ENCODE results near the gene HSD17B8. TPM values are rescaled to one million over a fixed set of nuclear protein-coding genes. Genes with fewer than 3 reads are reported as not detected.

The HSD17B8 gene
- polyA plus RNA-seq, 1 donor (not counting 4 experiments of a cell fraction or from before 2014, with no cell fraction given), result 18.6 TPM

- Histone ChIP-seq H3K27ac (ENCODE audit: control insufficient read depth, insufficient read depth, low read length) (no peak overlapping the region), H4K20me1 (ENCODE audit: control insufficient read depth, extremely low read depth, insufficient read depth, low read length) (no peaks in the 10 kb centered on the region), H2AFZ (ENCODE audit: control insufficient read depth, low read length) (no peak overlapping the region), H3K4me1 (ENCODE audit: control insufficient read depth, extremely low read depth, insufficient read depth, low read length) (no peaks in the 10 kb centered on the region), H3K9me1 (ENCODE audit: control insufficient read depth, extremely low read depth, insufficient read depth, low read length) (no peaks in the 10 kb centered on the region), H3K27me3 (ENCODE audit: control insufficient read depth, extremely low read depth, insufficient read depth, low read length) (peaks cover 31% of the 10 kb centered on the region), H3K4me2 (ENCODE audit: control insufficient read depth, extremely low read depth, insufficient read depth, low read depth, low read length) (no peak overlapping the region), H3K9me3 (ENCODE audit: control insufficient read depth, low read depth, low read length) (no peaks in the 10 kb centered on the region), H3K9ac (ENCODE audit: control insufficient read depth, extremely low read depth, insufficient read depth, low read length) (no peak overlapping the region), H3K4me3 (ENCODE audit: control insufficient read depth in 2 of 3, extremely low read depth in 1 of 3, insufficient read depth in 2 of 3, low read depth in 1 of 3, low read length in 3 of 3) (no peak overlapping the region), H3K79me2 (ENCODE audit: control insufficient read depth, insufficient read depth, low read length) (no peaks in the 10 kb centered on the region), H3K36me3 (ENCODE audit: control insufficient read depth in 2 of 2, extremely low read depth in 1 of 2, insufficient read depth in 2 of 2, low read length in 2 of 2) (peaks cover 0 to 1% of the 10 kb centered on the region in 2 experiments)
- TF ChIP-seq CTCF (optimal IDR thresholded peaks at IDR 0.05 in 1 of 3, IDR thresholded peaks at IDR 0.05 in 1 of 3, conservative IDR thresholded peaks at IDR 0.05 in 1 of 3; ENCODE audit: extremely low read depth in 1 of 3, insufficient read depth in 2 of 3, low read length in 3 of 3), result no peak
- TF ChIP-seq EZH2 (IDR thresholded peaks at IDR 0.05; ENCODE audit: low read length), result no peak
- DNase-seq (ENCODE audit: low read depth, low spot score) (no peak), FAIRE-seq (no peak)
- dilution Hi-C loops (cut with MboI; ENCODE audit: extremely low pct_ligation_motif_present, low sequenced_read_pairs), result no loop called here
Measured at GRCh38 chr6:33189625-33190448, 14.6 kb upstream of the HSD17B8 start.

- H3K27ac ChIP-seq (ENCODE audit: control insufficient read depth, insufficient read depth, low read length), result no peak overlapping the region
- peaks cover 31% of the 10 kb centered on the region for H3K27me3 ChIP-seq (ENCODE audit: control insufficient read depth, extremely low read depth, insufficient read depth, low read length)
- H3K4me2 ChIP-seq (ENCODE audit: control insufficient read depth, extremely low read depth, insufficient read depth, low read depth, low read length), result no peak overlapping the region
- FAIRE-seq, result no peak
- H2AFZ ChIP-seq (ENCODE audit: control insufficient read depth, low read length), result no peak overlapping the region
- dilution Hi-C loops (cut with MboI; ENCODE audit: extremely low pct_ligation_motif_present, low sequenced_read_pairs), result no loop called here
- no peaks in the 10 kb centered on the region for H3K79me2 ChIP-seq (ENCODE audit: control insufficient read depth, insufficient read depth, low read length)
- no peak overlapping the region for H3K4me3 ChIP-seq (ENCODE audit: control insufficient read depth in 2 of 3, extremely low read depth in 1 of 3, insufficient read depth in 2 of 3, low read depth in 1 of 3, low read length in 3 of 3)
- peaks cover 1 to 3% of the 10 kb centered on the region in 2 experiments for H3K36me3 ChIP-seq (ENCODE audit: control insufficient read depth in 2 of 2, extremely low read depth in 1 of 2, insufficient read depth in 2 of 2, low read length in 2 of 2)
- no peaks in the 10 kb centered on the region for H3K4me1 ChIP-seq (ENCODE audit: control insufficient read depth, extremely low read depth, insufficient read depth, low read length)
- no peaks in the 10 kb centered on the region for H3K9me1 ChIP-seq (ENCODE audit: control insufficient read depth, extremely low read depth, insufficient read depth, low read length)
- TF ChIP-seq EZH2 (IDR thresholded peaks at IDR 0.05; ENCODE audit: low read length), result no peak
- TF ChIP-seq CTCF (optimal IDR thresholded peaks at IDR 0.05 in 1 of 3, IDR thresholded peaks at IDR 0.05 in 1 of 3, conservative IDR thresholded peaks at IDR 0.05 in 1 of 3; ENCODE audit: extremely low read depth in 1 of 3, insufficient read depth in 2 of 3, low read length in 3 of 3), result no peak
- H3K9me3 ChIP-seq (ENCODE audit: control insufficient read depth, low read depth, low read length), result no peaks in the 10 kb centered on the region
- H4K20me1 ChIP-seq (ENCODE audit: control insufficient read depth, extremely low read depth, insufficient read depth, low read length), result no peaks in the 10 kb centered on the region
- H3K9ac ChIP-seq (ENCODE audit: control insufficient read depth, extremely low read depth, insufficient read depth, low read length), result no peak overlapping the region
- no peak for DNase-seq (ENCODE audit: low read depth, low spot score)
Measured at GRCh38 chr6:33190504-33191107, 13.8 kb upstream of the HSD17B8 start.

Measured in keratinocyte (primary cell).